GM18499 (cell line): ENCODE data around the gene ABHD5.

Source experiments
- ATAC-seq: cut with Tn5 transposase; IDR thresholded peaks from one replicate; pipeline ENCODE4 v1.9.1; 2021; ENCODE audit warnings: moderate number of reproducible peaks; ENCODE audit not compliant: insufficient read depth, unreplicated experiment

Gene ABHD5

DNA sequence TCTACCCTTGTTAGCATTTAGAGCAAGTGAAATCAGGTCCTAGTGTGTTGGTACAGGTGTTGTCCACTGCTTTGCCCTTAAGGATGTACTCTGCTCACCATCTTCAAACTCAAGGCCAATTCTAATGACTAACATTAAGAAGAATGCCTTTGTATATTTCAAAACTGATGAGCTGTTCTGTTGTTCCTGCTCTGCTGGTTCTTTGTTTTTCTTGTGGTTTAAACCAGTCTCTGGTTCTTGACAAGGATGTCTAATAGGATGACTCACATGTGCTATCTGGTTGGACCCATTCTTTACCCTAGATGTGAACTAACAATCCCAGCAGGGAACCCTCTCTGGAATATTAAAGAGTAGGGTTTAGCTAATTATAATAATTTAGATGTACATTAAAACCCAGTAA is 17.3 kb downstream of the ABHD5 start:
- no peak for ATAC-seq

DNA sequence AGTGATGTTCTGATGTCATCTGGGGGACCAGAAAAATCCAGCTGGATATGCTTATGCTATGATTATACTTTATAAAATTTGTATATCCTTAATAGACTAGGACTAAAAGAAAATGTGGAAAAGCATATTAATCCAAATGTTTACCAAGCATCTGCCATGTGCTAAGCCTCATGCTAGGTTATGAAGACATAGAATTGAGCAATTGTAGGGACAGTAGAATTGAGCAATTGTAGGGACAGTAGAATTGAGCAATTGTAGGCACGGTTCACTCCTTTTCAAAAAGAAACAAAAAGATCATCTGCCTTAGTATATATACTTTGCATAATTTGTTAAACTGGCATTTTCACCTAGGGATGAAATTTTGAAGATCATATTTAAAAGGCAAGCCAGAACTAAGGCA is 18.3 kb downstream of the ABHD5 start:
- ATAC-seq: no peak

GRCh38 chr3:43710607-43711006 is 19.9 kb downstream of the ABHD5 start:
- ATAC-seq: no peak

DNA sequence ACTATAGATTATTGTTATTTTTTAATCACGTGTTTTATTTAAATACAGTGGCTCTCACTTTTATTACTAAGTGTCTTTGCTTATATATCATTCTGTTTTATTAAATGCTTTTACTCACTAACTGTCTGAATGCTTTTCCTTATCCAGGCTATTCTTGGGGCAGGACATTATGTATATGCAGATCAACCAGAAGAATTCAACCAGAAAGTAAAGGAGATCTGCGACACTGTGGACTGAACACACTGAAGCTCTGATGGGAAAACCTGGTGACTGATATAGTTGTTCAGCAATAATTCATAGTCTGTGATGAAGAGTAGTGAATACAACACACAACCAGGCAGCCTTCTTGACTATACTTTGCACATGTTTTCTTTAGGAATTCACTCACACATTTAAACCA is 27.6 kb downstream of the ABHD5 start:
- ATAC-seq: no peak

DNA sequence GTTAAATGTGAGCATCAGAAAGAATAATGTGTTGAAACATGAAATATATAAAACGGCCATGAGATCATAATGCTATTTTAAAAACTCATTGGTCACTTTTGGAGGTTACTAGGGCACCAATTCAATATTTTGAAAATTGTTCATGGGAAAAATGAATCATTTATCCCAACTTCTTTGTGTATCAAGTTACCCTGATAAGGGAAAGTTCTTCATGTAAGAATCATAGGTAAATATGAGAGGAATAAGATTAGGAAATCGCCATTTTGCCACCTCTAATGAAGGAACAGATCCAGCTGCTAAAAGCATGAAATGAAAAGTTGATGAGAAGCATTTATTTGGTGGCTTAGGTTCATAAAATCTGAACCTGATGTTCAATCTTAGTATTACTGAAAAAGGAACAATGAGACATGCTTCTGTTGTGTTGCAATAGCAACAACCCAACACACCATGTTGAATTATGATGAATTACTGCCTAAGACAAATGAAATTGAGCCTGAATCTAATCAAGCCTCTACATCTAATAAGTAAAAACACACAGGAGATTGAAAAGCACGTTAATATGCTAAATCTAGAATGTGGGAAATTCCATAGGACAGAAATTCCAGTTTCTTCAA is 32.5 kb downstream of the ABHD5 start:
- ATAC-seq: no peak

DNA sequence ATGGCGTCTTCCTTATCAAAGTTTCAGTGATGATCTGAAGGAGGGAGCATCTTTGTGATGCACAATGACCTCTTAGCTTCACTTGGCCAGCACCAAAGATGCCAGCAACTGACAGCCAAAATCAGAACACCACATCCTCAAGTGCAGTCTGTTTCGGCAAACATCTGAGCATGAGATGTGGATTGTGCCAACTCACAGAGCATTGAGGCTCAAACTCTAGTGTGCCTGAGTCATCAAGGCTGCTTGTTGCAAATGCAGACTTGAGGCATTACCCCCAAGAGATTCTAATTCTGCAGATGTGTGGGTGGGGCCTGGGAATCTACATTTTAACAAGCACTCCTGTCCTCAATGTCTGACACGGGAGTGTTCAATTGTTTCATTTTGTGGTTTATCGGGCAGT is 35.8 kb downstream of the ABHD5 start:
- no peak for ATAC-seq

DNA sequence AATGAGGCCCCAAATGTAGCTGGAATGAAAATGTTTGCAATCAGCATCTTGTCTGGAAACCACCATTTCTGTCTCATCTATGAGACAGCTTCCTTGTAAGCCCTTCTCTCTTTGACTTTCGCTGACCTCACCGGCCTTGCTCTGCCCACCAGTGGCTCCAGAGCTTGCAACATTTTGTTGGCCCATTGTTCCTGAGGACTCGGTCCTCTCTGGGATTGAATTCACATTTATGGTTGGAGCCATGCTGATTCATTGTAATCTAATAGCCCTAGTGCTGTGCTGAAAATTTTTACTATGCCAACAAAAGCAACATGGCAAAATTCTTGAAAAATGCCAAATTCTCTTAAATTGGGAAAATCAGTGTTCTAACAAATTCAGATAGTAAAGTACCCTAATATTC is 37.2 kb downstream of the ABHD5 start:
- ATAC-seq: no peak

DNA sequence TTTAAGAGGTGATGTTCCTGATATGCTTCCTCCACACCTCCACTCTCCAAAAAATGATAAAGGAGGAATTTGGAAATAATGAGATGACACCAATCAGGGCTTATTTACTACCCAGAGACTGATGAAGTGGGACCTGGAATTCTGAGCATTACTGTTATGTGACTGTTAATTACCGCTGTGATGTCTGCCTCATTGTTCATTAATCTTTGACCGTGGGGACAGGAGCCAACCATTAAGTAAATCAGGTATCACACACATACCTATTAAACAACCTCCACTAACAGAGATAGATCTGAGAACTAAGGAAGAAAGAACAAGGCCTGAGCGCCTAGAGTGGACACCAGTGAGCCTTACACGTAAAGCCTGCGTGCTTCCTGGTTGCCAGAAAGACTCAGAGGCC is 37.7 kb downstream of the ABHD5 start:
- ATAC-seq: no peak

GRCh38 chr3:43728947-43729346 is 38.2 kb downstream of the ABHD5 start:
- no peak for ATAC-seq

DNA sequence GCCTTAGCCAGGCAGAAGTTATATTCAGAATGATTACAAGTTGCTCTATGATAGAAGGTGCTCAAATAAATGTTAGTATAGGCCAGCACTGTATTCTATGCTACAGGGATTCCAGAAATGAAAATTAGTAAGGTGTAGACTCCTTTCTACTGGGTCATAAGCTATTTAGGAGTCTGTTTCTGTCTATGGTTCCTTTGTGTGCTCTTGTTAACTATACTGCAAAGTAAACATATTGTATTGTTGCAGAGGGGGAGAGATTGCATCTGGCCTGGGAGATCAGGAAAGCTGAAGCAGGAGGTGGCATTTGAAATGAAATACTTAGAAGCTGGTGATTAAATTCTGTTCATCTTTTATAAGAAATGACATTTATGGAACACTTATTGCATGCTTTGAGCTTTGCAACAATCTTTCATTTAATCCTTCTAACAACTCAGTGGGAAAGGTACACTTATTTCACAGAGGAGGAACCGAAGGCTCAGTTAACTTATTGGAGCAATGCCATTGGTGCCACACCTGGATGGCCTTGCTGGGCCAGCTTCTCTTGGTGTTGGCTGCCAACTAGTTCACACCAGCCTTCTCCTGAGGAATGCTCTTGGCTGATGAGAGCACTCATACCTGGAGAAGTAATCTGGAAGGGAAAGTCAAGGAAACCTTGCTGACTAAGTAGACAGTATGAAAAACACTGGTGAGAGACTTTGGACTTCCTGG is 39.1 kb downstream of the ABHD5 start:
- ATAC-seq: no peak

DNA sequence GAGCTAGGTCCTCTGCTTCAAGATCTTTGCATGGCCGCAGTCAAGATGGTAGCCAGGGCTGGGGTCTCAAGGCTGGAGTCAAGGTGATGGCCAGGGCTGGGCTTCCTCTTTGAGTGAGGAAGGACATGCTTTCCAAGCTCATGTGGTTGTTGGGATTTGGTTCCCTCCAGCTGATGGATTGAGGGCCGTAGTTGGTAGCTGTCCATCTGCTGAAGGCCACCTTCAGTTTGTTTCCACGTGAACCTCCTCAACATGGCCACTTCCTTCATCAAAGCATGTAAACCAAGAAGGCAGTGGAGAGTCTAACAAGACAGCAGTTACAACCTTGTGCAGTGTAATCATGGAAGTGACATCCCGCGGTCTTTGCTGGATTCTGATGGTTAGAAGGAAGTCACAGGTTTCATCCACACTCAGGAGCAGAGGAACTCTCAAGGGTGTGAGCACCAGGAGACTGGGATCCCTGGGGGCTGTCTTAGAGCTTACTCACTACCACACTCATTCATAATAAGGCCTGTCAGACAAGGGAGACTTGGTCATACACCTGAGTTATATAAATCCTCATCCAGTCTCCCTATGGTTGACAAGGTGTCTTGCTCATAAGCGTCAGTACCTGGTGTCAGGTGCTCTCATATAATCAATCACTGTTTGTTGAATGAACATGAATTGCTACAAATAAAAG is 42.1 kb downstream of the ABHD5 start:
- no peak for ATAC-seq

GRCh38 chr3:43733459-43734384 is 43.0 kb downstream of the ABHD5 start:
- ATAC-seq: no peak

GRCh38 chr3:43734685-43735084 is 43.9 kb downstream of the ABHD5 start:
- no peak for ATAC-seq

GRCh38 chr3:43735618-43736017 is 44.9 kb downstream of the ABHD5 start:
- no peak for ATAC-seq

GRCh38 chr3:43736558-43737440 is 46.1 kb downstream of the ABHD5 start:
- ATAC-seq: no peak

GRCh38 chr3:43738305-43738704 is 47.6 kb downstream of the ABHD5 start:
- ATAC-seq: no peak

- ATAC-seq: no peak
Observed at GRCh38 chr3:43742920-43743319, 52.2 kb downstream of the ABHD5 start.

GRCh38 chr3:43747641-43748040 is 56.9 kb downstream of the ABHD5 start:
- no peak for ATAC-seq

DNA sequence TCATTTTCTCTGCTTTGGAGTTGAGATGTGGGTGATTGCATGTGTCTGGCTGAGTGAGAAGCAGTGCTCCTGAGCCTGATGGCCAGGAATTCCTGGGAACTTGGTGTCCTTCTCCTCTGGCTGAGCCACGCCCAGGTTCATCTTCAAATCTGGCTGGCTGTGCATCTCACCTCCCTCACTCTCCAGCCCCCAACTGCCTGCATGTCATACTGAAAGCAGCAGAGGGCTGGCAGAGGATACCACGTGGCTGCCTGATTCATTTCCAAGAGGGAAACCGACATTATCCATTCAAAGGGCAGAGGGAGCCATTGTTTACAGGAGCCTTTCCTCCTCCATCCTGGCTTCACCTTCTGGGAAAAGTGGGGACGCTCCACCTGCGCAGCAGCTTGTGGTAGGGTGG is 57.4 kb downstream of the ABHD5 start:
- no peak for ATAC-seq

DNA sequence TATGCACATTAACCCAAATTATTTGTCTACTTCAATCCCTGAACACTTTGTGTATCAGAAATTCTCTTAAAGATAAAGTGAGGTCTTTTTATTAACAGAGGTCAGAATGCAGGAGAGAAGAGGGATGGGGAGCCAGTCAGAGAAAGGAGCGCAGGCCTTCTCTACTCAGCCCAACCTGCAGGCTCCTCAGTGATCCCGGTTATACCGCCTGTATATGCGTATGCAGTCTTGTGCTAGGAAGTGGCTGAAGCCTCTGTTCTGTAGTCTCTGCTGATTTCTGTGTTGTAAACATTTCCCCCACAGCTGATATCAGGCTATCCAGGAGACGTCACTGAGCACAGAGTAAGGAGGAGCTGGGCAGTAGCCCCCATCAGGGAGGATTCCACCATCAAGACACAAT is 57.9 kb downstream of the ABHD5 start:
- ATAC-seq: no peak
